NCI-H1105 treated with DMSO at 0.1 percent for 48 hours (cell line): ENCODE data around the gene MAPK12.
"Not testable (repeated sequence)": the region's sequence is repeated elsewhere in the genome, so short reads cannot be mapped to it uniquely, and the experiment has no call there.

Experiments
- DNase-seq: peaks from one replicate; lab custom pipeline; 2025; lab: John Stamatoyannopoulos, UW

Gene MAPK12

GRCh38 chr22:50281957-50282356 lies 20.5 kb upstream of the MAPK12 start:
- no peak for DNase-seq

- DNase-seq: no peak
These were observed 19.9 kb upstream of the MAPK12 start for GRCh38 chr22:50281384-50281760.

- DNase-seq: no peak
These were observed 19.4 kb upstream of the MAPK12 start for GRCh38 chr22:50280708-50281383.

GRCh38 chr22:50280022-50280707 lies 18.7 kb upstream of the MAPK12 start:
- no peak for DNase-seq

GRCh38 chr22:50278956-50279619 lies 17.6 kb upstream of the MAPK12 start:
- DNase-seq: no peak

GRCh38 chr22:50278461-50278860 lies 17.0 kb upstream of the MAPK12 start:
- no peak for DNase-seq

GRCh38 chr22:50277761-50278160 lies 16.3 kb upstream of the MAPK12 start:
- DNase-seq: no peak

- DNase-seq: no peak
These were observed 14.7 kb upstream of the MAPK12 start for GRCh38 chr22:50276143-50276542.

- no peak for DNase-seq
These were observed 13.9 kb upstream of the MAPK12 start for GRCh38 chr22:50275181-50276055.

- DNase-seq: no peak
These were observed 13.3 kb upstream of the MAPK12 start for GRCh38 chr22:50274771-50275170.

GRCh38 chr22:50274311-50274710 lies 12.8 kb upstream of the MAPK12 start:
- DNase-seq: peak; percentile 9

- not testable (repeated sequence) for DNase-seq
These were observed 12.3 kb upstream of the MAPK12 start for GRCh38 chr22:50273781-50274180.

GRCh38 chr22:50273352-50273751 lies 11.9 kb upstream of the MAPK12 start:
- not testable (repeated sequence) for DNase-seq

GRCh38 chr22:50272044-50272802 lies 10.7 kb upstream of the MAPK12 start:
- DNase-seq: no peak

- DNase-seq: peak; percentile 57
These were observed 10.1 kb upstream of the MAPK12 start for GRCh38 chr22:50271519-50271970.

GRCh38 chr22:50270666-50271394 lies 9.3 kb upstream of the MAPK12 start:
- no peak for DNase-seq

GRCh38 chr22:50269970-50270665 lies 8.6 kb upstream of the MAPK12 start, which contains the start of gene MAPK11:
TSS of gene MAPK11 (minus strand) at chr22:50270380. CDS start at chr22:50270292, 88 bp downstream.
- DNase-seq: peak; percentile 13

- no peak for DNase-seq
These were observed 8.1 kb upstream of the MAPK12 start for GRCh38 chr22:50269573-50269969.

- peak; percentile 58 for DNase-seq
These were observed 7.2 kb upstream of the MAPK12 start for GRCh38 chr22:50268655-50269113.
